Activated CD8-positive, alpha-beta memory T cell treated with anti-CD3 and anti-CD28 coated beads, Interleukin-2, amount 50 U/mL, for 48 hours (primary cell): Measurements from ENCODE around the gene SYDE2.
"Not testable (repeated sequence)": the region's sequence is repeated elsewhere in the genome, so short reads cannot be mapped to it uniquely, and the experiment has no call there.

ENCODE experiments used
- DNase-seq: peaks from one replicate; pipeline ENCODE4 v3.0.0-alpha.2; 2020

Gene SYDE2

DNA sequence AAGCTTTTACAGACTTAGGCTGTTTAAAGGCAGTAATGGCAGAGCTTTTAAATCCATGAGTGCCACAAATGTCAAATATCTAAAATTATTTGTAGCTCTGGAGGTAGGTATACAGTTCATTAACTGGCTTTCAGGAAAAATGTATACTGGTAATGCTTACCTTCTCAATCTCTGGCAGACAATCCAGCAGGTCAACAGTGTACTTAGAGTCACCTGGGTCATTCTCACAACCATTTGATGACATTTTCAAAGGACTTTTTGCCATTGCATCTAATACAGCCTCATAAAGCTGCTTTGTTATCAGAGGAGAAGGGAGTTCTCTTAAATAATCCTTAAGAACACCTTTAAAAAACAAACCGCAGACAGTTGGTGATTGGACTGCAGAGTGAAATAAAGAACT is 31.9 kb downstream of the SYDE2 start:
- no peak for DNase-seq

DNA sequence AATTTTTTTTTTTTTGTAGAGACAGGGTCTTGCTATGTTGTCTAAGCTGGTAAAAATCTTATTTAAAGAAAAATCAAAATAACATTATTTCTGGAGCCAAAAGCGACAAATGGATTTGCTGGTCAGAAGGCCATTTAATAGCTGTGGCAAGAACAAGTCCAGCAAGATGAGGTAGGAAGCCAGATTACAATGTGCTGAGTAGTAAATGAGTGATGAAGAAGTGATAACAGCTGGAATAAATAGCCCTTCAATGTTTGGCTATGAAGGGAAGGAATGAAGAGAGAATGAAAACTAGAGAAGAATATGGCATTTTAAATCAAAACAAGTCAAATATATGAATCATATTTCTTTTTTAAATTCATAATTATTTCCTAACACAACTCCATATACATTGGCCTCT is 34.5 kb downstream of the SYDE2 start:
- DNase-seq: no peak

- DNase-seq: no peak
Observed at GRCh38 chr1:85158910-85159309, 41.9 kb downstream of the SYDE2 start.

DNA sequence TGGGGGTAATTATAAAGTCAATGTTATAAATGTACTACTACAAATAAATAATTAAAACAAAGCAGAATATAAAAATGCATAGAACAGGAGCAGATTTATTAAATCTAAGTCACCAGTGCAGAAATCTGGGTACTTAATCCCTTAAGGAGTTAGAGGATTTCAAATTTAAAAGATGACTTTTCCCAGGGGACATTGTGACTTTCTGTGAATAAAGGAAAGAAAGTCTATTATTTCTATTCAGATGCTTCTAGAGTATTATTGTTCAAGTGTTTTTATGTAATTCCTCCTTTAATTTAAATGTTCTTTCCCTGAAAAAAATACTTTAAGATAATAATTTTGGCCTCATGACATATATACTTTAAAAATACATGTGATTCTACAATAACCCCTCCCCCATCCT is 43.4 kb downstream of the SYDE2 start:
- no peak for DNase-seq

DNA sequence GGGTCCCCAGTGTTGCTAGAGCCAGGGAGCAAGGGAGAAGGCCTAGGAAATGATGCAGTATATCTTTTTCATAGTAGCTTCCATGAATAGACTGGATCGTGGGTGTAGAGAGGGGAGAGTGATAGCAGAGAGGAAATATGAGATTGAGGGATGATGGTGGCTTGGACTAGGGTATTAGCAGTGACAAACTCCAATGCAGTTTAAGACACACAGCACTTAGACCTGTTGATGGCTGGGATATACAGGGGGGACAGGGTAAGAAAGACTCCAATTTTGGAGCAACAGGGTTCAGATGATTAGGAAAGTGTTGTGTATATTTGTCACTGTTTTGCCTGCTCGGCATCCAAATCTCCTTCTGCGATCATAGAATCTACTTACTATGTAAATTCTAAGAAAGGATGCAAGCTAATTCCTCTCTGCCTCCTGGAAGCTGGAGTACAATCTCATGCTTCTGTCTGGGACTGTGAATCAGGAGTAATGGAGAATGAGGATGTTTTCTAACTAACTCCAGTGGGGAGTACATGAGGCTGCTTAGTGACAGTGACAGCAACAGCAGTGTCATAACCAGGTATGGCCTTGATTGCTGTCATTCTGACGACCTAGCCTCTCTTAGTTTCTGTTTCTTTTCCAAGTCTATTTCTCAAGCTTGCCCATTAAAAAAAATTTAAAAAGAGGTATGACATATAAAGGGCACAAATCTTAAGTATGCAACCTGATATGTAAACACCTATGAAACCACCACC is 47.5 kb downstream of the SYDE2 start:
- DNase-seq: no peak

- no peak for DNase-seq
Observed at GRCh38 chr1:85151446-85151845, 49.4 kb downstream of the SYDE2 start.

DNA sequence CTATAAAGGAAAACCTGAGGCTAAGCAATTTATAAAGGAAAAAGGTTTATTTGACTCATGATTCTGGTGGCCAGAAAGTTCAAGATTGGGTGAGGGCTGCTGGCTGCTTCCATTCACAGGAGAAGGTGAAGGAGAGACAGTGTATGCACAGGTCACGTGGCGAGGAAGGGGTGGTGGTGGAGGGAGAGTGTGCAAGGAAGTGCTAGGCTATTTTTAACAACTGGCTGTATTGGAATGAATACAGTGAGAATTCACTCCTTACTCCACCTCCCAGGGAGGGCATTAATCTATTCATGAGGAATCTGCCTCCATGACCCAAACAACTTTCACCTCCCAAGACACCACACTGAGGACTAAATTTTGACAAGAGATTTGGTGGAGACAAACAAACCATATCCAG is 51.0 kb downstream of the SYDE2 start:
- DNase-seq: no peak

DNA sequence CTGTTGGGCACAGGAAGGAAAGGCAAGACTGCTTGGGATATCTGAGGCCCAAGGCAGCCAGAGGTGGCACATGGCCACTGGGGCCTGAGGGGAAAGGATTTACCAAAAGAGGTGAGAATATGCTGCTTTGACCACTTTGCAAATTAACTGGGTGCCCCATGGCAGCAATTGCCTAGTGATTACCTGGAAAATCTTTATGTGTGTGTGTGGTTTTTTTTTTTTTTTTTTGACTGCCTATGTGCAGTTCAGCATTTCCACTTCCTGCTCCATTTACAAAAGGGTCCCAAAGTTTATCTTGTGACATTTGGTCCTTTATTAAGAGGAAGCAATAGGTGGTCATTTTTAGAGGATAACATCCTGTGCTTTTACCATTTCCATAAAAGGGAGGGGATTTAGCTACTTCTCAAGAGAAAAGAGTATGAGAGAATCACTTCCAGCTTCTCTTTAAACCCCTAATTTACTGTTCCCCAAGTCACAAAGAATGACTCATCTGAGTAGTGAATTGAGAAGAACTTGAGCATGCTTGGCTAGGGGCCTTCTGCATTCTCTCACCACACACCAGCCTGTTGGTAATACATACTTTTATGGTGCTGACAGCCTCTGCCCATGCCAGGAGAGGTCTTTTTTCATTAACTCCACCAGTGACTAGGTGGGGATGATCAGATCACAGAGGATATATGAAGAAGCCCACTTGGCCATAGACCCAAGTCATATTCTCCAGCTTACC is 52.1 kb downstream of the SYDE2 start:
- DNase-seq: no peak

GRCh38 chr1:85146972-85147359 is 53.9 kb downstream of the SYDE2 start:
- no peak for DNase-seq

- DNase-seq: not testable (repeated sequence)
Observed at GRCh38 chr1:85146298-85146971, 54.4 kb downstream of the SYDE2 start.

- DNase-seq: no peak
Observed at GRCh38 chr1:85144351-85144750, 56.5 kb downstream of the SYDE2 start.

- no peak for DNase-seq
Observed at GRCh38 chr1:85142753-85143152, 58.1 kb downstream of the SYDE2 start.

DNA sequence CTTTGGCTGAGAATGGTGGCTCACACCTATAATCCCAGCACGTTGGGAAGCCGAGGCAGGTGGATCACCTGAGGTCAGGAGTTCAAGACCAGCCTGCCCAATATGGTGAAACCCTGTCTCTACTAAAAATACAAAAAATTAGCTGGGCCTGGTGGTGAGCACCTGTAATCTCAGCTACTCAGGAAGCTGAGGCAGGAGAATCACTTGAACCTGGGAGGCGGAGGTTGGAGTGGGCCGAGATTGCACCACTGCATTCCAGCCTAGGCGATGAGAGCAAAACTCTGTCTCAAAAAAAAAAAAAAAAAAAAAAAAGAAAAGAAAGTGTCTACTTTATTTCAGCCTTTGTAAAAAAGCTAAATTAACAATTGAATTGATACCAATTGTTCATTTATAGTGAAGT is 62.4 kb downstream of the SYDE2 start:
- DNase-seq: not testable (repeated sequence)

DNA sequence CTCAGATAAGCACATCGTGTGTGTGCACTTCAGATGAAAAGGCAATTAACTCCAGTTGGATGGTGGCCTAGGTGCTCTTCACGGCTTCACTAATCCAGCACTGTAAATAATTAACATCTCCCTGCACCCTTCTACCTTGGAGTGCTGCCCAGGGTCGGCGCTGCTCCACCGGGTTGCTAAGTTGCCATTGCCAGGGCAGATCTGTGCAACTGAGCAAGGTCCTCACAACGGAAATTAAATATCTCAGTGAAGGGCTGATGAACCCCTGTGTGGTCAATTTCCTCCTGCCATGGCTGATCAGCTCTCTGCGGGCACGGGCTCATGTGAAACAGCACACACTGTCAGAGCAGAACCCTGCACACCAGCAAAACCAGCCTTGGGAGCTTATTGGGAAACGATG is 63.2 kb downstream of the SYDE2 start:
- DNase-seq: no peak

- no peak for DNase-seq
Observed at GRCh38 chr1:85135392-85135798, 65.4 kb downstream of the SYDE2 start.

DNA sequence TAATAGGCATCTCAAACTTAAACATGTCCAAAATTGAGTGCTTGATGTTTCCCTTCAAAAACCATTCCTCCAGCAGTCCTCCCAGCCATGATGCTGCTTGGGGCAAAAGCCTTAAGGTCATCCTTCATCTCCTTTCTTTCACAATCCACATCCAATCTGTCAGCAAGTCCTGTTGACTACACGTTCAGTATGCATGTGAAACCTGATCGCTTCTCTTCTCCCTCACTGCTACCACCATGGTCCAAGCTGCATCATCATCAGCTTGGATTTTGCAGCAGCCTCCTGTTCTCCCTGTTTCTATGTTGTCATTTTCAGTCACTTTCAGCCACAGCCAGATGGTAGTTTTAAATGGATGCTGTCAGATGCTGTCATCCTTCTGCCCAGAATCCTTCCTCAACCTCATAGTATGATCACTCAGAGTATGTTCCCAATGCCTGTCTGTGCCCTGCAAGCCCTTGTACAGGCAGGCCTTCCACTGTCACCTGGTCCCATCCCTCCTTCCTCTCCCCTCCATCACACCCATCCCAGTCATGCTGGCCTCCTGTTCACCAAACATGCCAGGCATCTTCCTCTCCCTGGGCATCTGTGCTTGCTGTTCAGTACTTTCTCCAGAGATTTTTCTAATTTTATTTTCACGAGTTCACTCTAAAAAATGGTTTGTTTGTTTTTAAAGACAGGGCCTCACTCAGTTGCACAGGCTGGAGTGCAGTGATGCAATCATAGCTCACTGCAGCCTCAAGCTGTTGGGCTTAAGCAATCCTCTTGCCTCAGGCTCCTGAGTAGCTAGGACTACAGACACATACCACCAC is 66.0 kb downstream of the SYDE2 start:
- DNase-seq: no peak

- no peak for DNase-seq
Observed at GRCh38 chr1:85133565-85134159, 67.2 kb downstream of the SYDE2 start.

DNA sequence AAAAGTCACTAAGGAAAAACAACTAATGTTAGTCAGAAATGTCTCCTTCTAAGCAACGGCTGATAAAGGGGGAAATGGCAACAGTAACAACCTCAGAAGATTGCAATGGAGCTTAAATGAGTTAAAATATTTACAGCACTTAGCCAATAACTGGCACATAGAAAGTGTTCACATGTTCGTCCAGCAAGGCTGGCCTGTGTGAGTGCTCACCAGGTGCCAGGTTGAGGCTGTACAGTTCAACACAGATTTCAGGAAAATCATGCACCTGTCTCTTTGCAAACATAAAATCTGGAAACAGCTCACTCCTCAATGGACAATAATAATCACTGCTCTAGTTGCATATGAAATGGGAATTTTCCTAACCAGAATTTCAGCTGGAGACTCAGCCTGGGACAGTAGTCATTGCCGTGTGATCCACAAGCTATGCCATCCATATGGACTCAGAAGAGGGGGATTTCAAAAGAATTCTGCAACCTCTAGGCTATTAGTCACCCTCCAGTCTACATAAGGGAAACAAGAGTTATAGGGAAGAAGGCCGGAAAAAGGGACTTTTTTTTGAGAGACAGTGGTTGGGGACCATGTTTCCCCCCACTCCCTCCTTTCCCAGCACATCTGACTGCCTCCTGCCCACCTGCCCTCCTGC is 68.6 kb downstream of the SYDE2 start:
- DNase-seq: no peak

- no peak for DNase-seq
Observed at GRCh38 chr1:85128316-85128715, 72.5 kb downstream of the SYDE2 start.

DNA sequence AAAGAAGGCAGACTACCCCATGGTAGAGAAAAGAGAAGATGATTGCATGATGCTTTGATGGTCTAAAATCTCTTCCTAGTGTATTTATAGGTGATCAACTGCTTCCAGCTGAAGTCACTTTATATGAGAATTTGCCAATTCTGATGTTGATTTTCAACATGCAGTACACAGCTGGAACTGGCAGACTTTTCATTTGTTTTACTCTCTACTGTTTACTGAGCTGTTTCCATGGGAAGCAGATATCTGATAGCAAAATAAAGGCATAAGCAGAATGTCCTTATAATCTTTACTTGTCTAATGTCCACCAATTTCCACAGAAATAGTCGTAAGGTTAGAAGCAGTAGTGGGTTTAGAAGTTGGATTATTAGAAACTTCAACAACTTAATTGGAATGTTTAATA is 74.9 kb downstream of the SYDE2 start:
- no peak for DNase-seq

DNA sequence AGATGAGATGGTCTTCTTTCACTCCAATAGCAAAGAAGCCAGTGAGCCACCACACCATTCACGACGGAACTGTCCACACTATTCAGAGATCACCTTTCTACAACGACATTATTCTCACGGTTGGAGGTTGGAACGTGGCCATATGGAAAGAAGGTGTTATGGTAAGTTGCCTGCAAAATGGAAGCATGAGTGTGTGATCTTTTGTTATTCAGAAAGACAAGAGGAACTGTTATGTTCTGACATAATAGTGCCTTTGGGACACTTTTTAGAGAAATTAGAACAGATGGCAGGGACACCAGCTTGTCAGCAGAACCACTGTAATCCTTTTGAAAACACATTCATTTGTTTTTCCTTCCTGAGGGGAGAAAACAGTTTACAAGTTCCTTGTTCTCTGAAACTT is 76.7 kb downstream of the SYDE2 start:
- DNase-seq: no peak

DNA sequence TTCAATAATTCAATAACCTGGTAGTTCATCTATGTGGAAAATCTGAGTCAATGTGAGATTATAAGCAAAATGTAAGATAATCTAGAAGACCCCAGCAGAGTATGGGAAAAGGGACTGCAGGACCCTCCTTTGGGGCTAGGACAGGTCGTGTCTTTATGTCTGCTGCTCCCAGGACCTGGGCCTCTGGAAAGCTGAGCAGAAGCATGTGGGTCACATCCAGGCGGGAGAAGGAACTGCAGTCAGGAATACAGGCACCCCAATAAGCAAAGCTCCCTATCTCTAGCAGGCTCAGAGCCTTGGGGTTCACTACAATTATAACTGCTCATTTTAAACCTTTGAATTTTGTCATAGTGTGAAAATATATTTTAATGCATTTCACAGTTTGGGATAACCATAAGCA is 78.6 kb downstream of the SYDE2 start:
- no peak for DNase-seq
